ENCODE measurements around the gene ZSCAN30. TPM values are rescaled to one million over a fixed set of nuclear protein-coding genes. Genes with fewer than 3 reads are reported as not detected.

The ZSCAN30 gene
- total and polyA plus RNA-seq, 2 of the 13 experiments (the other 11 are each of a cell fraction or from before 2014, with no cell fraction given), result 7.4 to 7.7 TPM

GRCh38 chr18:35231052-35231451 is 59.0 kb downstream of the ZSCAN30 start (continued):
- TF ChIP-seq DMTF1 (CRISPR knock-in tag; IDR thresholded peaks at IDR 0.05) (no peak), CREM (IDR thresholded peaks at IDR 0.05) (no peak), CREM (CRISPR knock-in tag; IDR thresholded peaks at IDR 0.05) (no peak), ZNF841 (CRISPR knock-in tag; IDR thresholded peaks at IDR 0.05; ENCODE audit: borderline replicate concordance) (no peak), HCFC1 (IDR thresholded peaks at IDR 0.05; ENCODE audit: low read depth, low read length) (no peak), ZSCAN30 (CRISPR knock-in tag; IDR thresholded peaks at IDR 0.05) (no peak), ZNF142 (CRISPR knock-in tag; IDR thresholded peaks at IDR 0.05) (0 out of 2 replicates have a peak, but pooled peaks have one; percentile 38), ZNF280D (CRISPR knock-in tag; IDR thresholded peaks at IDR 0.05) (no peak), ZFP1 (CRISPR knock-in tag; IDR thresholded peaks at IDR 0.05) (no peak), ZBTB20 (CRISPR knock-in tag; IDR thresholded peaks at IDR 0.05; ENCODE audit: borderline replicate concordance, low read depth) (no peak), ZNF484 (CRISPR knock-in tag; IDR thresholded peaks at IDR 0.05; ENCODE audit: borderline replicate concordance, low read depth) (no peak), ZNF331 (CRISPR knock-in tag; IDR thresholded peaks at IDR 0.05) (peak; percentile 45; the same call in 1 of the 2 replicates), HDAC2 (CRISPR knock-in tag; IDR thresholded peaks at IDR 0.05) (0 out of 2 replicates have a peak, but pooled peaks have one; percentile 32), TBL1XR1 (IDR thresholded peaks at IDR 0.05; ENCODE audit: borderline replicate concordance, low read length, partially characterized antibody) (no peak), HINFP (CRISPR knock-in tag; IDR thresholded peaks at IDR 0.05; ENCODE audit: low read depth) (no peak), GZF1 (CRISPR knock-in tag; IDR thresholded peaks at IDR 0.05) (no peak), SCMH1 (CRISPR knock-in tag; IDR thresholded peaks at IDR 0.05; ENCODE audit: borderline replicate concordance) (no peak), KAT2B (IDR thresholded peaks at IDR 0.05; ENCODE audit: borderline replicate concordance, low read depth, low read length) (no peak)

Measured in HepG2 (cell line).